HUES48 (cell line): ENCODE measurements around the gene CCM2.

Experiments used
- H3K27ac ChIP-seq: one replicate; pipeline ENCODE4 v1.7.0; 2013; ENCODE audit warnings: low read depth, low read length, inconsistent platforms
- H3K27me3 ChIP-seq: 2 replicates; pipeline ENCODE4 v1.6.1; 2013; ENCODE audit warnings: mild to moderate bottlenecking, low read length; ENCODE audit not compliant: control insufficient read depth, insufficient read depth
- H3K36me3 ChIP-seq: 2 replicates; pipeline ENCODE4 v1.6.1; 2013; ENCODE audit warnings: low read length; ENCODE audit not compliant: control insufficient read depth, insufficient read depth
- H3K4me1 ChIP-seq: 2 replicates; pipeline ENCODE4 v1.6.1; 2013; ENCODE audit warnings: mild to moderate bottlenecking, low read length; ENCODE audit not compliant: control insufficient read depth, insufficient read depth
- H3K4me3 ChIP-seq: 2 replicates; pipeline ENCODE4 v1.5.1; 2013; ENCODE audit warnings: mild to moderate bottlenecking, low read depth, low read length
- H3K9ac ChIP-seq: 2 replicates; pipeline ENCODE4 v1.6.1; 2013; ENCODE audit warnings: mild to moderate bottlenecking, low read depth, low read length, moderate library complexity
- H3K9me3 ChIP-seq: 2 replicates; pipeline ENCODE4 v1.6.1; 2013; ENCODE audit warnings: low read length; ENCODE audit not compliant: control insufficient read depth, insufficient read depth

Gene CCM2

GRCh38 chr7:44995555-44996493 lies 4.2 kb upstream of the CCM2 start:
- H3K9me3 ChIP-seq, result no peaks in the 10 kb centered on the region
- H3K36me3 ChIP-seq, result no peaks in the 10 kb centered on the region; the same call in 1 of the 2 replicates
- no peak overlapping the region for H3K4me3 ChIP-seq
- H3K27ac ChIP-seq, result no peak overlapping the region
- H3K27me3 ChIP-seq, result no peaks in the 10 kb centered on the region
- peaks cover under 1% of the 10 kb centered on the region for H3K4me1 ChIP-seq
- H3K9ac ChIP-seq, result no peak overlapping the region

GRCh38 chr7:44998153-44998871 lies 1.7 kb upstream of the CCM2 start:
- Histone ChIP-seq H3K4me3 (peak overlapping the region; percentile 79; the same call in 1 of the 2 replicates), H3K36me3 (0 out of 2 replicates have a peak, but pooled peaks cover 2% of the 10 kb centered on the region), H3K9ac (no peak overlapping the region), H3K27ac (no peak overlapping the region), H3K4me1 (peaks cover 8% of the 10 kb centered on the region), H3K27me3 (no peaks in the 10 kb centered on the region), H3K9me3 (no peaks in the 10 kb centered on the region)

GRCh38 chr7:44999245-45000092 lies 532 bp upstream of the CCM2 start:
- Histone ChIP-seq H3K4me1 (peaks cover 8% of the 10 kb centered on the region), H3K9me3 (no peaks in the 10 kb centered on the region), H3K9ac (peak overlapping the region; percentile 86)

GRCh38 chr7:45001138-45001694 lies 1.2 kb downstream of the CCM2 start:
- peaks cover 8% of the 10 kb centered on the region for H3K4me1 ChIP-seq
- peak overlapping the region; percentile 84 for H3K27ac ChIP-seq
- 0 out of 2 replicates have a peak, but pooled peaks cover 2% of the 10 kb centered on the region for H3K36me3 ChIP-seq
- no peaks in the 10 kb centered on the region for H3K9me3 ChIP-seq
- no peaks in the 10 kb centered on the region for H3K27me3 ChIP-seq
- peak overlapping the region; percentile 99 for H3K4me3 ChIP-seq
- H3K9ac ChIP-seq, result no peak overlapping the region

More at GRCh38 chr7:44999245-45000092, 532 bp upstream of the CCM2 start:
- peak overlapping the region; percentile 79 for H3K4me3 ChIP-seq
- H3K27me3 ChIP-seq, result no peaks in the 10 kb centered on the region
- peak overlapping the region; percentile 98 for H3K27ac ChIP-seq
- H3K36me3 ChIP-seq, result 0 out of 2 replicates have a peak, but pooled peaks cover 2% of the 10 kb centered on the region

GRCh38 chr7:45001826-45002225 lies 1.8 kb downstream of the CCM2 start:
- H3K36me3 ChIP-seq, result peaks cover 4% of the 10 kb centered on the region; the same call in 1 of the 2 replicates
- no peak overlapping the region for H3K9ac ChIP-seq
- H3K27me3 ChIP-seq, result no peaks in the 10 kb centered on the region
- H3K9me3 ChIP-seq, result no peaks in the 10 kb centered on the region
- no peak overlapping the region for H3K27ac ChIP-seq
- no peak overlapping the region for H3K4me3 ChIP-seq
- H3K4me1 ChIP-seq, result peaks cover 8% of the 10 kb centered on the region

- no peak overlapping the region for H3K9ac ChIP-seq
- no peaks in the 10 kb centered on the region for H3K9me3 ChIP-seq
- peaks cover 6% of the 10 kb centered on the region; the same call in 1 of the 2 replicates for H3K36me3 ChIP-seq
- H3K4me1 ChIP-seq, result peaks cover 8% of the 10 kb centered on the region; the same call in 1 of the 2 replicates
- H3K27me3 ChIP-seq, result no peaks in the 10 kb centered on the region
- no peak overlapping the region for H3K27ac ChIP-seq
- no peak overlapping the region for H3K4me3 ChIP-seq
These were observed 3.8 kb downstream of the CCM2 start for GRCh38 chr7:45003789-45004188.

GRCh38 chr7:45007106-45007505 lies 7.1 kb downstream of the CCM2 start:
- no peaks in the 10 kb centered on the region for H3K9me3 ChIP-seq
- no peaks in the 10 kb centered on the region for H3K27me3 ChIP-seq
- H3K4me3 ChIP-seq, result no peak overlapping the region
- H3K36me3 ChIP-seq, result peaks cover 6% of the 10 kb centered on the region
- H3K9ac ChIP-seq, result no peak overlapping the region
- H3K27ac ChIP-seq, result no peak overlapping the region
- no peaks in the 10 kb centered on the region for H3K4me1 ChIP-seq

GRCh38 chr7:45007571-45008328 lies 7.7 kb downstream of the CCM2 start:
- Histone ChIP-seq H3K4me1 (no peaks in the 10 kb centered on the region), H3K27me3 (no peaks in the 10 kb centered on the region), H3K9ac (no peak overlapping the region), H3K9me3 (no peaks in the 10 kb centered on the region), H3K4me3 (no peak overlapping the region), H3K27ac (no peak overlapping the region), H3K36me3 (peaks cover 4% of the 10 kb centered on the region)

- Histone ChIP-seq H3K36me3 (no peaks in the 10 kb centered on the region; the same call in 1 of the 2 replicates), H3K9ac (no peak overlapping the region)
These were observed 13.5 kb downstream of the CCM2 start for GRCh38 chr7:45013465-45013967.

More at GRCh38 chr7:45013465-45013967, 13.5 kb downstream of the CCM2 start:
- Histone ChIP-seq H3K4me1 (no peaks in the 10 kb centered on the region), H3K27ac (no peak overlapping the region), H3K27me3 (no peaks in the 10 kb centered on the region), H3K4me3 (no peak overlapping the region), H3K9me3 (peaks cover 2% of the 10 kb centered on the region)
